GM18498 (cell line): ENCODE data around the gene DNAJC28.
"Not testable (repeated sequence)": the region's sequence is repeated elsewhere in the genome, so short reads cannot be mapped to it uniquely, and the experiment has no call there.

Source experiments
- ATAC-seq: cut with Tn5 transposase; IDR thresholded peaks from one replicate; pipeline ENCODE4 v1.9.1; 2021; ENCODE audit warnings: mild to moderate bottlenecking, moderate library complexity; ENCODE audit not compliant: unreplicated experiment

DNAJC28 gene, protein sequence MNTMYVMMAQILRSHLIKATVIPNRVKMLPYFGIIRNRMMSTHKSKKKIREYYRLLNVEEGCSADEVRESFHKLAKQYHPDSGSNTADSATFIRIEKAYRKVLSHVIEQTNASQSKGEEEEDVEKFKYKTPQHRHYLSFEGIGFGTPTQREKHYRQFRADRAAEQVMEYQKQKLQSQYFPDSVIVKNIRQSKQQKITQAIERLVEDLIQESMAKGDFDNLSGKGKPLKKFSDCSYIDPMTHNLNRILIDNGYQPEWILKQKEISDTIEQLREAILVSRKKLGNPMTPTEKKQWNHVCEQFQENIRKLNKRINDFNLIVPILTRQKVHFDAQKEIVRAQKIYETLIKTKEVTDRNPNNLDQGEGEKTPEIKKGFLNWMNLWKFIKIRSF

GRCh38 chr21:33491373-33492102 is at the start of gene DNAJC28:
DNAJC28 (minus strand) TSS chr21:33491716; CDS start chr21:33489393, 2,323 bp downstream.
- peak; percentile 97 for ATAC-seq

- no peak for ATAC-seq
Measured at GRCh38 chr21:33541105-33541711, 49.7 kb upstream of the DNAJC28 start.

- no peak for ATAC-seq
Measured at GRCh38 chr21:33540711-33541104, 49.2 kb upstream of the DNAJC28 start.

GRCh38 chr21:33539616-33540015 is 48.1 kb upstream of the DNAJC28 start:
- ATAC-seq: no peak

GRCh38 chr21:33537212-33537611 is 45.7 kb upstream of the DNAJC28 start:
- ATAC-seq: no peak

GRCh38 chr21:33531007-33531406 is 39.5 kb upstream of the DNAJC28 start:
- ATAC-seq: no peak

DNA sequence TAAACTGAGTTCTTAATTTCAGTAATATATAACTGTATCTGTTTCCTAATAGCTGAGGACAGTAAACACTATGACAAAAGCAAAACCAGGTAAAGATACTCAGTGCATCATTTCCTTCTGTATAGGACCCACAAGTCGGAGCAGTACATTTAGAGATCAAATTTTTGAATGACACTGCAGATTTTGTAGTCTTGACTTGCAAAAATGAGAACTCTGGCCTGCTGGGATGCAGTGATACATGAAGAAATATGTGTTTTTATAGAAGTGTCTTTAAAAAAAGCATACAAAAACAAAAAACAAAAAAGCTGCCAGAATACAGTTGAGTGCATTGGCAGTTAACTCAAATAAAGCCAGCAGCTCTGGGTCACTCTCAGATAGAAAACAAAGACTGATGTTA is 31.4 kb upstream of the DNAJC28 start:
- no peak for ATAC-seq

DNA sequence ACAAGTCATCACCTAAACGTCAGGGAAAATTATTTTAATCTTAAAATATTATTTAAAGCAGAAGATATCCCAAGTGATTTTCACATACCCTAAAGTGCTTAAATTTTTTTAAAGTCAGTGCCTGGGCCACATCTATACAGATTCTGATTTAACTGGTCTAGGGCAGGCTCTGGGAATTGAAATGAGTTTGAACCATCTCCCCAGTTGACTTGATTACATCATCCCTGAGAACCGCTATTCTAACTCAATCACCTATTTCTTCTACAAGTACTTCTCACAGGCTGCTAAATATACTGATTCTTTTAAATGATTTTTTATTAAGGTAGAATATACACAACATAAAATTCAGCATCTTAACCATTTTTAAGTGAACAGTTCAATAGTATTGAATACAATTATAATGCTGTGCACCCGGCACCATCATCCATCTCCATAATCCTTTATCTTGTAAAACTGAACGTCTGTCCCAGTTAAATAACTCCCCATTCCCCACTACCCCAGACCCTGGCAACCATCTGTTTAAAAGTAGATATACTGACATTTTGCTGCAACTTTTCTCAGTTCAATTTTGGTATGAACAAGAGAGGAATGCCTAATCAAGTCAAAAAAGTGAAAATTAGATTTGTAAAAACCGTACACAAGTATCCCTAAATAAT is 30.9 kb upstream of the DNAJC28 start:
- ATAC-seq: no peak

DNA sequence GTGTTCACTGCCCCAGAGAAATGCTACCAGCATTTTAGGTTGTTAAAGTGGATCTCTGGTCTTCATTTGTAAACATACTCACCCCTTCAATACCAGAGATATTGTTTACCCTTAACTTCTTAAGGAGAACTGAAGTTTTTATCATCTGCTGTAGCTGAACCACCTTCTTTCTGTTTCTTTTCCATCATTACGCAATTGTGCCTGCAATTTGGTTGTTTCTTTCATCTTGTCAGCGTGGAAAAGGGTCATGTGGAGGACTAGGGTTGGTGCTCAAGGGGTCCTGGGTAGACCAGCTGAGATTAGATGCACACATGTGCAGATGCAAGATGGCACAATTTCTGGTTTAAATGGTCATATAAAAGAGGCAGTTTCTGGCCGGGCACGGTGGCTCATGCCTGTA is 27.4 kb upstream of the DNAJC28 start:
- no peak for ATAC-seq

GRCh38 chr21:33514229-33514628 is 22.7 kb upstream of the DNAJC28 start:
- no peak for ATAC-seq

DNA sequence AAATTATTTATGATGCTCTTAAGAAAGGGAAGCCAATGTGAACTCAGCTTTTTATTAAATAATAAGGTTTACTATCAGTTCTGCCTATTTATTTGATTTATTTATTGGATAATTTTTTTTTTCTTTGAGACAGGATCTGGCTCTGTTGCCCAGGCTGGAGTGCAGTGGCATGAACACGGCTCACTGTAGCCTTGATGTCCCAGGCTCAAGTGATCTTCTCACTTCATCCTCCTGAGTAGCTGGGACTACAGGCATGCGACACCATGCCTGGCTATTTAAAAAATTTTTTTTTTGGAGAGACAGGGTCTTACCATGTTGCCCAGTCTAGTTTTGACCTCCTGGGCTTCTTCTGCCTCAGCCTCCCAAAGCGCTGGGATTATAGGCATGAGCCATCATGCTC is 21.0 kb upstream of the DNAJC28 start:
- ATAC-seq: no peak

GRCh38 chr21:33511639-33512038 is 20.1 kb upstream of the DNAJC28 start:
- ATAC-seq: no peak

DNA sequence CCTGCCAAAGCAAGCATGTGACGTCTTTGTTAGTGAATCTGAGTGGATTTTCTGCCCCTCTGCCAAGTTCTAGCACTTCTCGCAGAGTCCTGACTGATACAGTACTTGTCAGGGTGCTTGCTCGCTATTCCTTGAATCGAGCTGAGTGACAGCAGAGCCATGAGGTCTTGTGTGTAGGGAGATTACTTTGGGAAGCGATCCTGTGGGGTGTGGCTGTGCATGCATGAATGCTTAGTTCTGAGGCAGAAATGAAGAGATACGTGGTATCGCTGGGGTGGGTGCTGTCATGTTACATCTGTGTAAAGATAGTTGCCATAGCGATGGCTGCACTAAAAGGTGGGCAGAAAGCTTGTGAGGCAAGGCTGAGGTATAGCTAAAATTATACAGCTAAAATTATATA is 19.3 kb upstream of the DNAJC28 start:
- ATAC-seq: no peak

DNA sequence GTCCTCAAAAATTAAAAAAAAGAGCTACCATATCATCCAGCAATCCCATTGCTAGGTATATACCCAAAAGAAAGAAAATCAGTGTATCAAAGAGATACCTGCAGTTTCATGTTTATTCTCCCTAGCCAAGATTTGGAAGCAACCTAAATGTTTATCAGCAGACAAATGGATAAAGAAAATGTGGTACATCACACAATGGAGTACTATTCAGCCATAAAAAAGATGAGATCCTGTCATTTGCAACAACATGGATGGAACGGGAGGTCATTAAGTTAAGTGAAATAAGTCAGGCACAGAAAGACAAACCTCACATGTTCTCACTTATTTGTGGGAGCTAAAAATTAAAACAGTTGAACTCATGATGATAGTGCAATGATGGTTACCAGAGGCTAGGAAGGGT is 15.5 kb upstream of the DNAJC28 start:
- ATAC-seq: not testable (repeated sequence)

- ATAC-seq: no peak
Measured at GRCh38 chr21:33505833-33506232, 14.3 kb upstream of the DNAJC28 start.

DNA sequence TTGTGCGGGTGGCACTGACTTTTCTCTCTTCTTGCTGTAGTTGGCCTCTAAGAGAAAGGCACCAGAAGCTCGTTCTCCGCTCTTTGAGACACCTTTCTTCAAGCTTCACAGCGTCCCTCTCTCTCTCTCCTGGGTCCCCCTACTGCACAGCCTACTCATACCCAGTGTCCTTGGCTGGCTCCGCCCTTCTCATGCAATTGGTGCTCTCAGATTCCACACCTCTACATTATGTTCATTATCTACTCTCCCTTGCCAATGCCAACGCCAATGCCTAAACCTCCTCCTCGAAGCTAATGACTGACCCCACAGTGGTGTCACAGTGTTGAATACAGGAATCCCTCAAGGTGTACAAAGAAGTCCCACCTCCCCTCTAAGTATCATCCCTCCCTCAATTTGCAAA is 4.8 kb upstream of the DNAJC28 start:
- no peak for ATAC-seq

DNA sequence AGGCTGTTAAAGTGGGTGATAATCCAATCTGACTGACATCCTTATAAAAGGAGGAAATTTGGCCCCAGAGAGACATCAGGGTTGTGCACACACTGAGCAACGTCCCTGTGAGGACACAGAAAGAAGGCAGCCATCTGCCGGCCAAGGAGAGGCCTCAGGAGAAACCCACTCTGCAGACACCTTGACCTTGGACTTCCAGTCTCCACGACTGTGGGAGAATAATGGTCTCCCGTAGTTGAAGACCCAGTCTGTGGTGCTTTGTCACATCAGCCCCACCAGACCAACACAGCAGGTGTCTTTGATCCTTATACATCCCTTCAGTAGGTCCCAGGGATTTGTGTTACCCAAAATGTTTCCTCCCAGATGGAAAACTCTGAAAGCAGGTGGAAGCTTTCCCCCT is 4.2 kb upstream of the DNAJC28 start:
- ATAC-seq: no peak

GRCh38 chr21:33493756-33494155 is 2.2 kb upstream of the DNAJC28 start:
- ATAC-seq: no peak

DNA sequence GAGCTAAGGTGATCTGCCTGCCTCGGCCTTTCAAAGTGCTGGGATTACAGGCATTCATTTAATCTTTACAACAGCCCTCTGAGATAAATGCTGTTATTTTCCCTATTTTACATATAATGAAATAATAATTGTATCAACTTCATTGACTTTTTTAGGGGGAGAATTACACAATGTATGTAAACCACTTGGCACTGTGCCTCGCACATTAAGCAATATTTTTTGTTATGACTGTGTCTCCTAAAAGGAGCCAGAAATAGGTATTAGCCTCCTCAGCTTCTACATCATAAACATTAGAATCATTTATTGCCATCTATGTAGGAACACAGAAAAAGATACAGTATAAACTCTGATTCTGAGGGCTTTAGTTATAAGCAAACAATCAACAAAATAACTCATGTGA is 1.1 kb upstream of the DNAJC28 start:
- ATAC-seq: no peak

DNA sequence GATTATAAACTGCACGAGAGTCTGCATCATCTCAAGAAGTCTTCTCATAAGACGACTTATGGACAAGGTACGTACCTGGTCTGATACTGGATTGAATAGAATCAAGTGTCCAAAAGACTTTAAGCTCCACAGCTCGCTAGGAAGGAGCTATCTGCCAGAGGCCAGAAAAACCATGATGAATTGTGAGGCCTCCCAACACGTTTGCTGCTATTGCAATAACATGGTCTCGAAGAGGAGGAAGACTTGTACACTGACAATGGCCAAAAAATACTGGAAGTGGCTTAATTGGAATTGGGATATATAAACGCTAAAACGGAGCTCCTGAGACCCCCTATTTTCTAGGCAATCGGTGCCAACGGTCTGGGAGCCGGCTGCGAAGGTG is 534 bp downstream of the DNAJC28 start:
- ATAC-seq: no peak

GRCh38 chr21:33488936-33489335 is 2.6 kb downstream of the DNAJC28 start:
- ATAC-seq: no peak
